ENCODE results near the gene DHX30.
"Not testable (repeated sequence)": the region's sequence is repeated elsewhere in the genome, so short reads cannot be mapped to it uniquely, and the experiment has no call there.

Gene DHX30

DNA sequence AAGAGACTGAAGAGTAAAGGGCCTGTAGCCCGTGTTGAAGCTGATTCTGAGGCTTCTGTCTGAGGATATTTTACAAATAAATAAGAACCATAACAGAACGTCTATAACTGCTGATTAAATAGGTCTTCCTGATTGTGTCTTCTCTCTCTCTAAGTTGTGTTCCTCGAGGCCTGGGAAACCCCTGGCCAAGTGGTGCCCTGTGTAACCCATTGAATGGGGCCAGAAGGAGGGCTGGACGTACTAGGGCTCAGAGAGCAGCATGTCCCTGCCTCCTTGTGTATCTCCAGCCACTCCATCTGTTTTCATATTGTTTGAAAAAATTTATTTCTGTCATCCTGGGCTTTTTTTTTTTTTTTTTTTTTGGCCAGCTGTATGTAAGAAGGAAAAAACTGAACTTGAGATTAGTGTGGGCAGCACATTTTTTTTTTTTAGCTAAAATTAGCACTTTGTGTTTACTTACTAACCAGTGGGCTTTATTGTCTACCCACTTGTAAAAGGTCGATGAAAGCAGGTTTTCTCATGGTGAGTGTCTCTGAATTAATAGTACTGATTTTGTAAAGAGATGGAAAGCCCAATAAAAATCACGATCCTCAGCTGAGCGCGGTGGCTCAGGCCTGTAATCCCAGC lies 10.7 kb downstream of the DHX30 start:
- no peak for DNase-seq (ENCODE audit: low read depth)

DNA sequence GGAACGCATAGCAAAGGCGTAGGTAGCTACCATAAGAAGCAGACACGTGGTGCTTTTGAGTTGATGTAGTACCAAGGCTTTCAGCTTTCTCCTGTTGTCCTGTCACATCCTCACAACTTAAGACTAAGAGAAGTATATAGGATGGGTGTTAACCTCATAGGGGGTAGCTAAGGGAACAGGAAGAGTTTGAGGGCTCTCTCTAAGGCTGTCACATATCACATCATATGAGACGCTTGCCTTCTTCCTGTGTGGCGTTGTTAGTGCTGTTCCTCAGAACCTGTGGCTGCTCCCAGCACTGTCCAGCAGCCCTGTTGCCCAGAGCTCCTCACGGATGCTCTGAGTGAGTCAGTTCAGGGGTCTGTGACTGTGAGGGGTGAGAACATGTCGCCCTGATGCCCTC lies 14.7 kb downstream of the DHX30 start:
- DNase-seq (ENCODE audit: low read depth): no peak

DNA sequence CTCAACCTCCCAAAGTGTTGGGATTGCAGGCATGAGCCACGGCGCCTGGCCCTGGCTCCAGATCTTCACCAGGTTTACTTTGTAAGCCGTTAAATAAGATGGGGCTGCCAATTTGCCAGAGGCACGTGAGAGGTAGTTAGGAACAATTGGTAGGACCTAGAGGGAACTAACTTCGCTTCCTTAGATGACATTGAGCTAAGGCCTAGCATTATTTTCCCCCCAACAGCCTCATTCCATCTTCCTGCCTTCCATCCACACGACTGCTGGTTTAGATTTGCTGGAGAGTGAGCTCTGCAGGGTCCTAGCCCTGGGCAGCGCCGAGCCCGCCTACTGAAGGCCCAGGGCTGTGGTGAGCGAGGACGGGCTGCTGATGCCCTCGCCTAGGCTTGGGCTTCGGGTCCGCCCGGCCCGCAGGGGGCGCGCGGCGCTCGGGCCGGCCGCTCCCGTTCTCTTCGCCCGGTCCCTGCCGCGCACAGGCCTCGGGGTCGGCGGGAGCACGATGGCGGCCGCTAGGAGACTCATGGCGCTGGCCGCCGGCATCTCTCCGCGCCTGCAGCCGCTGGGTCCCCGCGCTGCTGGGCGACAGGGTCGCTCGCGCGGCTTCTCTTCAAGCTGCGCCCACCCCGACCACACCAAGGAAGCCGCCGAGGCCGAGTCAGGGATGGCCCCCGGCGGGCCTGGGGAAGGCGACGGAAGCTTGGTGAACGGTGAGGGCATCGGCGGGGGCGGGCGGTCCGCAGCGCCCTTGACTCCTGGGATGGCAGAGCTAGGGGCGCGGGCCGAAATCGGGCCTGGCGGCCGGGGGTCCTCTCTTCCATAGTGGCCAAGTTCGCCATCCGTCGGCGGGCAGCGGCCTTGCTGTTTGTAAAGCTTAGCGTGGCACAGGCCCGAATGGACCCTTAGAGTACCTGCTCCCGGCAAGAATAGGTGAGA lies 21.9 kb downstream of the DHX30 start:
- peak; percentile 60 for DNase-seq (ENCODE audit: low read depth)

DNA sequence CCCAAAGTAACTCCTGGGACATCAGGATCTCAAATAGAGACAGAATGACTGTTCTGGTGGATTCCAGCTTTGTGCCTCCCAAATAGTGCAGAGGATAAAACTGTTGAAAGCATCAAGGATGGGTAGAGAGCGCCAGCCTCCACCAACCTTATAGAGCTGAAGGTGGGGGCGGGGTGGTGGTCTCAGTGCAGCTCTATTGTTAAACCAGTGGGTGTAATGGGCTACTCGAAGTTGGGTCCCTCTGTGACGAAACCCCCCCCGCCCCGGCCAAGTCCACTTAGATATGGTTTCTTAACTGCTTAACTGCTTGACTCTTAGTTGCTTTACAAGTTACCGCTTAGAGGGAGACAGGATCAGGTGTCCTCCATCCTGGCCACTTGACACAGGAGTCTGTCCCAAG lies 22.7 kb downstream of the DHX30 start:
- DNase-seq (ENCODE audit: low read depth): no peak

DNA sequence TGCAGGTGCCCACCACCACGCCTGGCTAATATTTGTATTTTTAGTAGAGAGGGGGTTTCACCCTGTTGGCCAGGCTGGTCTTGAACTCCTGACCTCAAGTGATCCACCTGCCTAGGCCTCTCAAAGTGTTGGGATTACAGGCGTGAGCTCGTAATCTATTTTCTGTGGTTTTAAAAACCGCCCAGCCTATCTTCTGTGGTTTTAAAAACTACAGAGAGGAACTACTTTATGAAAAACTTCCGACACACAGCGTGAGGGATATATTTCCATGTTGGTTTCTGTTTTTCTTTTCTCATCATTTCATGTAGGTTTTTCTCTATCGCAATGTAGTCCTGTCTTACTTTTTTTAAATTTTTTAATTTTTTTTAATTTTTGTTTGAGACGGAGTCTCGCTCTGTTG lies 26.5 kb downstream of the DHX30 start:
- not testable (repeated sequence) for DNase-seq (ENCODE audit: low read depth)

DNA sequence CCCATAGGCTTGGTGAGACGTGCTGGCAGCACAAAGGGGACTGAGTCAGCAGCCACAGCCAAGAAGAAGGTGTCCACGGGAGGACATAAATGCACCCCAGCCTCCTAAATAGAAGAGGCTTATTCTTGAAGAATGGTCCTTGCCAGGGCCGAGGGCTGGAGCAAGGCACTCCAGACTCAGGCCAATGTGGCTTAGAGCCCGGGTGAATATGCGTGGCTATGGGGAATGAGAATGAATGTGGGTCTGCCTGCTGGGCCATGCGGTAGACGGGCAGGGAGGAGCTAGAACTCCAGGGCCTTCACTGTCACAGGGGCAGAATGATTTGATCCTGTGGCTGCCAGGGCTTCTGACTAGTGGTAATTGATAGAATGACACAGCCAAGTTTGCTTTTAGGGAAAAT lies 34.0 kb downstream of the DHX30 start:
- DNase-seq (ENCODE audit: low read depth): no peak

DNA sequence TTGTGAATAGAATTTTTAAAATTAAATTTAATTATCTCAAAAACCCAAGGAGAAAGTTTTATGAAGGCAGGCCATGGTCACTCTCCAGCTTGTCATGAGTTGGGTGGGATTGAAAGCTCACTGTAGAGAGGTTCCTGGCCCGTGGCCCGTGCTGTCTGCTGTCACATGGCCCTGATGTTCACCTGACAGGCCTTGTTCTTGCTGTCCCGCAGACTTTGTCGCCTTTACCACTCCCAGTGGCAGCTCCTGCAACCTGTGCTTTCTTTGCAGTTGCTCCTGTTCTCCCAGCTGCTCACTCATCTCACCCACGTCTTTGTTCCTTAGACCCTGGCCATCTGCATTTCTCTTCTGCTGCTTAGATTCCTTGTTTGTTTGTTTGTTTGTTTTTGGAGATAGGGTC lies 35.6 kb downstream of the DHX30 start:
- no peak for DNase-seq (ENCODE audit: low read depth)

DNA sequence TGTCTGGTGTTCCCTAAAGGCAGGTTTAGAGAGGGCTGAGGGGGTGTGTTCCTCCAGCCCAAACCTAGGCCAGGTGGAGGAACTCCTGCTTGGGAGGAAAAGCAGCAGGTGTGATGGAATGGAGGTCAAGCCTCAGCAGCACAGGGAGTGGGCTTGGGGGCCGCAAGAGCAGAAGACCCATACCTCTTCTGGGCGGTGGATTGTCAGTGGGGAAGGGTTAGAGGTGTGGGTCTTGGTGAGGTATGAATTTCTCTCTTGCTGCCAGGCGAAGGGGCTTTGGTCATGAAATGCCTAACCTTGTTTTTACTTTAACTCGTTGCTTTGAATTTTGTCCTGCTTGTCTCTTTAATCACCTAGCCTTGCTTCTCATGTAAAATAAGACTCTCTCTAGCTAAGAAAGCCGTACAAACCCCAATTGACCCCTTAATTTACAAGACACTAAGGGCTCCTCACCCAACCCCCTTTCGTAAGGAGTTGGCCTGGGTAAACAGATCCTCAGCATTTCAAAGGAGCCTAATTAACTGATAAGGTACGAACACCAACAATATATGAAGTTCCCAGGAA lies 38.9 kb downstream of the DHX30 start:
- no peak for DNase-seq (ENCODE audit: low read depth)

DNA sequence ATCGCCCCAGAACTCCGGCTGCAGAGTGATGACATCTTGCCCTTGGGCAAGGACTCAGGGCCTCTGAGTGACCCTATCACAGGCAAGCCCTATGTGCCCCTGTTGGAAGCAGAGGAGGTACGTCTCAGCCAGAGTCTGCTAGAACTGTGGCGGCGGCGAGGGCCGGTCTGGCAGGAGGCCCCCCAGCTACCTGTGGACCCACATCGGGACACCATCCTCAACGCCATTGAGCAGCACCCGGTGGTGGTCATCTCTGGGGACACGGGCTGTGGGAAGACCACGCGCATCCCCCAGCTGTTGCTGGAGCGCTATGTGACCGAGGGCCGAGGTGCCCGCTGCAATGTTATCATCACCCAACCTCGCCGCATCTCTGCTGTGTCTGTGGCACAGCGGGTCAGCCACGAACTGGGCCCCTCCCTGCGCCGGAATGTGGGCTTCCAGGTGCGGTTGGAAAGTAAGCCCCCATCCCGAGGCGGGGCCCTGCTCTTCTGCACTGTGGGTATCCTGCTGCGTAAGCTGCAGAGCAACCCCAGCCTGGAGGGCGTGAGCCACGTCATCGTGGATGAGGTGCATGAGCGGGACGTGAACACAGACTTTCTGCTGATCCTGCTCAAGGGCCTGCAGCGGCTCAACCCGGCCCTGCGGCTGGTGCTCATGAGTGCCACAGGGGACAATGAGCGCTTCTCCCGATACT lies 43.4 kb downstream of the DHX30 start:
- DNase-seq (ENCODE audit: low read depth): no peak

DNA sequence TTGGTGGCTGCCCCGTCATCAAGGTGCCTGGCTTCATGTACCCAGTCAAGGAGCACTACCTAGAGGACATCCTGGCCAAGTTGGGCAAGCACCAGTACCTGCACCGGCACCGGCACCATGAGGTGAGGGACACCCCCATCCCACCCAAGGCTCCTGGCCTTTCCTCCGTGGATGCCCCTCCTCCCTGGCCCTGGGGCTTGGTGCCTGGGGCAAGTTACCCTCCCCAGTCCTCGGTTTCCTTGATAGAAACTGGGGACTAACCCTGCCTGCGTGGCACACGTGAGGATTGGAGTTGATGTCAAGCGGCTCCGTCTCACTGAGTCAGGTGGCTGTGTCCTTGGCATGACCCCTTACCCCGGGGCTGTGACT lies 43.9 kb downstream of the DHX30 start:
- no peak for DNase-seq (ENCODE audit: low read depth)

DNA sequence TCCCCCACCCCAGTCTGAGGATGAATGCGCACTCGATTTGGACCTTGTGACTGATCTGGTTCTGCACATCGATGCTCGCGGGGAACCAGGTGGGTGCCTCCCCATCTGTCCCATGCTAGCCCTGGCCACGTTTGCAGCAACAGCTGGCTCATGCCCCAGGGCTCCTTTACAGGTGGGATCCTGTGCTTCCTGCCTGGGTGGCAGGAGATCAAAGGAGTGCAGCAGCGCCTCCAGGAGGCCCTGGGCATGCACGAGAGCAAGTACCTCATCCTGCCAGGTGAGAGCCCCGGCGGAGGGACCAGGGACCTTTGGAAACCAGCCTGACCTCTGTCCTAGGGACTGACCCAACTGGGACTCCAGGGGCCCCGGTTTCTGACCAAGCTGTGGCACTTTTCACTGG lies 44.3 kb downstream of the DHX30 start:
- DNase-seq (ENCODE audit: low read depth): no peak

DNA sequence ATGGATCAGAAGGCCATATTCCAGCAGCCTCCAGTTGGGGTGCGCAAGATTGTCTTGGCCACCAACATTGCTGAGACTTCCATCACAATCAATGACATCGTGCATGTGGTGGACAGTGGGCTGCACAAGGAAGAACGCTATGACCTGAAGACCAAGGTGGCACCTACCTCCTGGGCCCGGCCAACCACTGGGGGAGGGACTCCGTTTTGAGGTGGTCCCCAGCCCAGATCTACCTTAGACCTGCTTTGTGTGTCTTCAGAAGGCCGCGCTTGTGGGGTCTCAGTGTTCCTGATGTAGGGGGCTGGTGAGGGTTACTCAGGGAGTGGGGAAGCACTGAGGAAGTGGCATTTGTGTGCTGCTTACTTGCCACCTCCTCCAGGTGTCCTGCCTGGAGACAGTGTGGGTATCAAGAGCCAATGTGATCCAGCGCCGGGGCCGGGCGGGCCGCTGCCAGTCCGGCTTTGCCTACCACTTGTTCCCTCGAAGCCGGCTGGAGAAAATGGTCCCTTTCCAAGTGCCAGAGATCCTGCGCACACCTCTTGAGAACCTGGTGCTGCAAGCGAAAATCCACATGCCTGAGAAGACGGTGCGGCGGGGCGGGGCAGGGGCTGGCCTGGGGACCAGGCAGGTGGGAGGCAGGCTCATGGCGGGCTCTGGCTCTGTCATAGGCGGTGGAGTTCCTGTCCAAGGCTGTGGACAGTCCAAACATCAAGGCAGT lies 45.0 kb downstream of the DHX30 start:
- no peak for DNase-seq (ENCODE audit: low read depth)

DNA sequence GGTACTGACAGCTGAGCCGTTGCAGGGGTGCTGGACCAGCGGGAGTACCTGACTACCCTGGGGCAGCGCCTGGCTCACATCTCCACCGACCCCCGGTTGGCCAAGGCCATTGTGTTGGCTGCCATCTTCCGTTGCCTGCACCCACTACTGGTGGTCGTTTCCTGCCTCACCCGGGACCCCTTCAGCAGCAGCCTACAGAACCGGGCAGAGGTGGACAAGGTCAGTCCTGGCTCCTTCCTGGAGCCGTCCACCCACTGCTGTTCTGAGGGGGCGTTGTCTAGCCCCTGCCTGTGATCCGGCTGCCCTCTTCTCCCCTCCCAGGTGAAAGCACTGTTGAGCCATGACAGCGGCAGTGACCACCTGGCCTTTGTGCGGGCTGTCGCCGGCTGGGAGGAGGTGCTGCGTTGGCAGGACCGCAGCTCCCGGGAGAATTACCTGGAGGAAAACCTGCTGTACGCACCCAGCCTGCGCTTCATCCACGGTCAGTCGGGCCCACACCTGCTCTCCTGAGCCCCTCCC lies 45.7 kb downstream of the DHX30 start:
- no peak for DNase-seq (ENCODE audit: low read depth)

DNA sequence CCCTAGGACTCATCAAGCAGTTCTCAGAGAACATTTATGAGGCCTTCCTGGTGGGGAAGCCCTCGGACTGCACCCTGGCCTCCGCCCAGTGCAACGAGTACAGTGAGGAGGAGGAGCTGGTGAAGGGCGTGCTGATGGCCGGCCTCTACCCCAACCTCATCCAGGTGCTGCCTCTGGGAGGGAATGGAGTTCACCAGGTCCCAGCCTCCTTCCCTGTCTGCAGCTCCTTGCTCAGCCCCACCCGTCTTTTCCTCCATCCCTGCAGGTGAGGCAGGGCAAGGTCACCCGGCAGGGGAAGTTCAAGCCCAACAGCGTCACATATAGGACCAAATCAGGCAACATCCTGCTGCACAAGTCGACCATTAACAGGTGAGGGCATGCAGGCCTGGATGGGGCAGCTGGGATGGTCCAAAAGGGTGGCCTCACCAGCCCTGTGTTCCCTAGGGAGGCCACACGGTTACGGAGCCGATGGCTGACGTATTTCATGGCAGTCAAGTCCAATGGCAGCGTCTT lies 46.3 kb downstream of the DHX30 start:
- DNase-seq (ENCODE audit: low read depth): no peak

DNA sequence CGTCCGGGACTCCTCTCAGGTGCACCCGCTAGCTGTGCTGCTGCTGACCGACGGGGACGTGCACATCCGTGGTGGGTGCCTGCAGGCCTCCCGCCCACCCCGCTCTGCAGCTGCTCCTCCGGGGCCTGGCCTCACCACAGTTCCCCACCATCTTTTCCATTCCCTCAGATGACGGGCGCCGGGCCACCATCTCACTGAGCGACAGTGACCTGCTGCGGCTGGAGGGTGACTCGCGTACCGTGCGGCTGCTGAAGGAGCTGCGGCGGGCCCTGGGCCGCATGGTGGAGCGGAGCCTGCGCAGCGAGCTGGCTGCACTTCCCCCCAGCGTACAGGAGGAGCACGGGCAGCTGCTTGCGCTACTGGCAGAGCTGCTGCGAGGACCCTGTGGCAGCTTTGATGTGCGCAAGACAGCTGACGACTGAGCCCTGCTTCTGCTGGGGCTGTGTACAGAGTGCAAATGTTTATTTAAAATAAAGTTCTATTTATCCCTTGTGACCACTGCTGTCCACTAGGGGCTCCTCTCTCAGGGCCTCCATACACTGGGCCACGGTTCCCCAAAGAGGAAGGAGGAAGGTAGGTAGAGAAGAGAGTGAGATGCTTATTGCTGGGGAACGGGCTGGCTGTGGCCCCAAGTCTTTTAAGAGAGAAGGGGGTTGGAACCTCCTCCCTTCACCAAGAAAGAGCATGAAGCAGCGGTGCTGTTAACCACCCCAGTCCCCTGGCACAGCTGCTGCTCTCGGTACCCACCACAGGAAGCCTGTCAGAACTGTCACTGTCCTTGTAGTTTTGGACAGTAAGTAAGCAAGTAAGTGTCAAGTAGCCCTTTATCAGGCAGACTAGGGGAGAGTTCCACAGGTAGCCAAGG lies 47.0 kb downstream of the DHX30 start:
- no peak for DNase-seq (ENCODE audit: low read depth)

DNA sequence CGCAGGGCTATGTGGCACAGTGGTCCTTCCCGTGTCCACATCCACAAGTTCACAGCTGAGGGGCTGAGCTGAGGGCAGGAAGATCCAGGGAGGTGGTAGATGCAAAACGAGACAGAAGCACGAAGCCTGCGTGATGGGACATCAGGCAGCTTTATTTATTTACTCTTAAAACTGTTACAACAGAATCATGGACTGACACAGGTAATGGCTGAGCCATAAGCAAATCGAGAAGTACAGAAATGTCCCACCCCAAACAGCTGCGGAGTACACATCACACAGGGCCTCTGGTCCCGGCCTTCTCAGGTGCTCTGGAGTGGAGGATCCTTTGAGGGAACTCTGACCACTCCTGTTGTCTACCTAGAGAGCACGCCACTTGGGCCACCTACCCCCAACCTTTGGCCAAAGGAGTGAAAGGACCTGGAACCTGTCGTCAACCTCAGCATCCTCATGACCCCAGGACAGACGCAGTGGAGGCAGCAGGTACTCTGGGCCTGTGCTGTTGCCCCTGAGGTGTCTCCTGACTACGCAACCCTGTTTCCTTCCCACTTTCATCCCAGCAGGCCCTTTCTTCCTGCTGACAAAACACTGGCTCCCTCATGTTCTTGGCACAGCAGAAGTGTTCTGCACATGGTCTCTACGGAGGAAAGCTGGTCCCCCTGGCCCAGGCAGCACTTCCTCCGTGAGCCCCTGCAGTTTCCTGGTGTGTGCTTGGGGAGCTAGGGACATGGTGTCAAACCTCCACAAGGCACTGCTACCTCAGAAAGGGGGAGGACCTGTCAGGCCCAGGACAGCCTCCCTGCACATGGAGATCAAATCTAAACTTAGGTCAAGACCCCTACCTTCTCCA lies 47.8 kb downstream of the DHX30 start:
- no peak for DNase-seq (ENCODE audit: low read depth)

DNA sequence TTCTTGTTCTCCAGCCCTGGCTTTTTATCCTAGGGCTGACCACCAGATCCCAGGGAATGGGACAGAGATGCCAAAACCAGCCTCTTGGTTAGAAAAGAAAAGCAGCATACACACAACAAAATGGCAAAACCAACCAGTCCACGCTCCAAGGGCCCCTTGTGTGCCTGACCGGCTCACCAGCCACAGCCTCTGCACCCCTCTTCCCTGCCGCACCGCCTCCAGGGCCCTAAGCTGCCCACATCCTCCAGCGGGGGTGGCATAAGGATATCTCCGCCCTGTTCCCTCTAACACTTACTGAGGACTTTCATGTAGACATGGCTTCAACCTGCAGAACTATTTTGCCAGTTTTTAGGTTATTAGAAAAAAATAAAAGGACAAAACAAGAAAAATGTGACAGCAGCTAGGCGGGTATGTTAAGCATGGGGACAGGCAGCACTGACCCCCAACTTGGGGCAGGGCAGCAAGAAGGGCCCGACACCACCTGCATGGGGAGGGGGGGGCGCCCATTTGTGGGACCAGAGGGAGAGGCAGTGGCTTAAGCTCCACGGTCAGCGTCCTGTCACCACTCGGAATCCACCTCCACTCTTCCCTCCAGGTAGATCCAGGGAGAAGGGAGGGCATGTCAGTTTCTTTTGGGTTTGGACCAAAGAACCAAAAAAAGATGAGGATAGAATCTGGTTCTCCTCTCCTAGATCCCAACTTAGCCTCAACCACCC lies 49.1 kb downstream of the DHX30 start:
- no peak for DNase-seq (ENCODE audit: low read depth)

DNA sequence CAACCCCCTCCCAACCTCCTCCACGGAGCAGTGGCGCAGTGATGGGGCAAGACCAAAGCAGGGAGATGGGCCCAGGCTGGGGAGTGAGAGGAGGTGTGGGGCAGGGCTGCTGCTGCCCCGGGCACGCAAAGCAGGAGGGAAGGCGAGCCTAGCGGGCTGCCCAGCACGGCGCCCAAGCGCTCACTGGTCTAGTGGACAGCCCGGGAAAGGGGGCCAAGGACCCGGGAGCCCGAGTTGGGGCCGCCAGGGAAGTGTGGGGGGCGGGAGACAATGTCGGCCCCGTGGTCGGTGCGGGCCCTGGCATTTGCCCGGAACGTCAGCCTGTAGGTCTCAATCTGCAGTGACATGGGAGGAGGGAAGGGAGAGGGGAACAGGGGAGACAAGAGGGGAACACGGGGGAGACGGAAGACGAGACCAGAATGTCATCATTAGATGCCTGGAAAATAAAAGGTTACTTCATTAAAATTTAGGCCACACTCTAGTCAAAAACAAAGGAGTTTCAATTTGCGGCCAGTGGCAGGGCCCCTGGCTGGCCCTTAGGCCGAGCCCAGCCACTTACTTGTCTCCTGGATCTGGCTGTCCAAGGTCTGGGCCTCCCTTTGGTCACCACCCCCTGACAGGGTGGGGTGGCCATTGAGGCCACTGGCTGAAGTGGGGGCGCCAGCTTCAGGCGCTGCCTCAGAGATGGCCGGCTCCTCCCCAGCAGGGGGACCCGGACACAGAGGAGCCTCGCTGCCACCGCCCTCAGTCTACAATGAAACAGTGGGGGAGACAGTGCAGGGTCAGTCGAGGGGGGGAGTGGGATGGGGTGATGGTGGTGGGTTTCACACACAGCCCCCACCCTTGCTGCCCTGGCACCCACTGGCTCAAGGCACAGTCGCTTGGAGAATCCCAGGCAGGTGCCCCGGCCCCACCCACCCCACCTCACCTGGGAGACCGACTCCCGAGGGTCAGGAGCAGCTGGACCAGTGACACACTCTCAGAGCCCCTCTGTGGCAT lies 50.0 kb downstream of the DHX30 start:
- DNase-seq (ENCODE audit: low read depth): no peak

All from T-helper 22 cell (primary cell).